Adrenal gland (tissue), 5 donors: Measurements from ENCODE around the gene ACSM6.

Experiments
- POLR2A ChIP-seq, 2 donors: fragments of 450-650 bp; IDR thresholded peaks; one replicate each; pipeline ENCODE4 v1.6.1; 2017; ENCODE audit warnings: antibody characterized with exemption in 2 of 2, mild to moderate bottlenecking in 2 of 2, moderate library complexity in 1 of 2
- TF ChIP-seq, protein P1 (sequence below), 6 experiments: fragments of 450-650 bp in 4 of 6; fragments of 200-600 bp in 2 of 6; sonication (generic) in 1 of 6; IDR thresholded peaks; 1 replicate in 5 of 6; 2 replicates in 1 of 6; pipeline versions ENCODE4 v1.5.1 to v1.8.0; 2016 to 2021; ENCODE audit warnings: antibody characterized with exemption in 6 of 6, mild to moderate bottlenecking in 2 of 6, moderate library complexity in 1 of 6
- donor health status: DM: no; HTN: no; CAD: no.

GRCh38 chr10:95208702-95209391 is 14.8 kb downstream of the ACSM6 start:
- TF ChIP-seq, protein P1, sequence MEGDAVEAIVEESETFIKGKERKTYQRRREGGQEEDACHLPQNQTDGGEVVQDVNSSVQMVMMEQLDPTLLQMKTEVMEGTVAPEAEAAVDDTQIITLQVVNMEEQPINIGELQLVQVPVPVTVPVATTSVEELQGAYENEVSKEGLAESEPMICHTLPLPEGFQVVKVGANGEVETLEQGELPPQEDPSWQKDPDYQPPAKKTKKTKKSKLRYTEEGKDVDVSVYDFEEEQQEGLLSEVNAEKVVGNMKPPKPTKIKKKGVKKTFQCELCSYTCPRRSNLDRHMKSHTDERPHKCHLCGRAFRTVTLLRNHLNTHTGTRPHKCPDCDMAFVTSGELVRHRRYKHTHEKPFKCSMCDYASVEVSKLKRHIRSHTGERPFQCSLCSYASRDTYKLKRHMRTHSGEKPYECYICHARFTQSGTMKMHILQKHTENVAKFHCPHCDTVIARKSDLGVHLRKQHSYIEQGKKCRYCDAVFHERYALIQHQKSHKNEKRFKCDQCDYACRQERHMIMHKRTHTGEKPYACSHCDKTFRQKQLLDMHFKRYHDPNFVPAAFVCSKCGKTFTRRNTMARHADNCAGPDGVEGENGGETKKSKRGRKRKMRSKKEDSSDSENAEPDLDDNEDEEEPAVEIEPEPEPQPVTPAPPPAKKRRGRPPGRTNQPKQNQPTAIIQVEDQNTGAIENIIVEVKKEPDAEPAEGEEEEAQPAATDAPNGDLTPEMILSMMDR (IDR thresholded peaks at IDR 0.05): peak in 3 of 6 experiments; percentile 19 to 45 (median 34)
- TF ChIP-seq POLR2A (IDR thresholded peaks at IDR 0.05): no peak
